ENCODE data around the gene PDZRN3.

DNA sequence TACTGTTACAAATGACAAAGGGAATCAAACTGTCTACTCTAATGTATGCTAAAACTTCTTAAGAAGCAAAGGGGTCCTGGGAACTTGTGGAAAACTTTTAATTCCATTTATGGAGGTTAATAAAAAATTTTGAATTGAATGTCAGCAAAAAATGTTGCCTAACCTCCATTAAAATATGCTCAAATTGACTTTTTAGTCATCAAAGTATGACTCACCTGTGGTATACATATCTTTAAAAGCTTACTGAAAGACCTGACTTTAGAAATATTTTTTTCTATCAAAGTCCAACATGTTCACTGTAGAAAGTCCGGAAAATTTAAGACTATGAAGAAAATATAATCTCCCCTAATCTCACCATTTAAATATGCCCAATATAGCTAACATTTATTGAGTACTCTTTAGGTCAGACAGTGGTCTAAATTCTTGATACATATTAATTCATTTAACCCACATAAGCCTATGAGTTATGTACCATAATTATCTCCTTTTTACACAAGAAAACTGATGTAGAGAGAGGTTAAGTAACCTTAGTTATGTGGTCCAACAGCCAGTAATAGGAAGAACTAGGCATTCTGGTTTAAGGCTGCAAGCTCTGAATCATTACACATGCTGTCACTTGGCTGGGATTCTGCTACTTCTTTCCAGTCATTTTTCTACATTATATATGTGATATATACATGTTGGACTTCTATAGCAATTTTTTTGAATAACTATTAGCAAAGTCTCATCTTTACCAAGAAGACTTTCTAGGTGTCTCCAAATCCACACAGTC is 83.6 kb downstream of the PDZRN3 start:
- no peak for TF ChIP-seq EZH2 (IDR thresholded peaks at IDR 0.05; ENCODE audit: borderline replicate concordance, low read length)
- TF ChIP-seq CTCF (conservative IDR thresholded peaks at IDR 0.05 in 1 of 2, IDR thresholded peaks at IDR 0.05 in 1 of 2; ENCODE audit: extremely low read depth in 1 of 2, insufficient read depth in 1 of 2, low read depth in 1 of 2, low read length in 2 of 2) = no peak

Measured in mammary epithelial cell (primary cell).